ENCODE measurements around the gene TMOD1.

DNA sequence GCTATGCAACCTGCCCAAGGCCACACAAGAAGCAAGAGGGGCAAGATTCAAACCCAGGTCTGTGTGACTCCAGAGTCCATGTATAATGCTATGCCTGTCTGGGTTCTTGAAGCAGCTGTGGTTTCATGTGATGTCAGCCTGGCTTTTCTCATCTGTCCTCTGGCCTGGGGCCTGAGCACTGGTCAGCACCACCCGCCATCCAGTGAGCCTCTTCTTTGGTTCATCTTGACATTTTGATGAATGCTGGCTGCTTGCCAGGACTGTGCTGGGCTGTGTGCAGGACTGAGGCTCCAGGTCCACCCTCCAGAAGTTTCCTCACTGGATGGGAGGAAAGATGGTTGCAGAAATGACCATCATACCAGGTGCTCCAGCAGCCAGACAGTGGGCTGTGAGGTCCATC, 70.2 kb downstream of the TMOD1 start:
- TF ChIP-seq CTCF (conservative IDR thresholded peaks at IDR 0.05 in 1 of 2, IDR thresholded peaks at IDR 0.05 in 1 of 2; ENCODE audit: low read depth in 1 of 2, low read length in 2 of 2) (no peak), EZH2 (IDR thresholded peaks at IDR 0.05; ENCODE audit: low read length, missing control alignments) (no peak)

All from fibroblast of lung (primary cell).